ENCODE results near the gene ZNF740. TPM values are rescaled to one million over a fixed set of nuclear protein-coding genes. Genes with fewer than 3 reads are reported as not detected.
A peak's percentile ranks its signal among the peaks of the same experiment; 100 is the strongest.
"Not testable (repeated sequence)": the region's sequence is repeated elsewhere in the genome, so short reads cannot be mapped to it uniquely, and the experiment has no call there.

The ZNF740 gene, protein sequence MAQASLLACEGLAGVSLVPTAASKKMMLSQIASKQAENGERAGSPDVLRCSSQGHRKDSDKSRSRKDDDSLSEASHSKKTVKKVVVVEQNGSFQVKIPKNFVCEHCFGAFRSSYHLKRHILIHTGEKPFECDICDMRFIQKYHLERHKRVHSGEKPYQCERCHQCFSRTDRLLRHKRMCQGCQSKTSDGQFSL
- total RNA-seq: 15.2 TPM

- no peaks in the 10 kb centered on the region for H3K9me3 ChIP-seq (ENCODE audit: low read depth, low read length)
- peak within 1 kb of the TSS; percentile 72 for H3K4me3 ChIP-seq (ENCODE audit: low read length)
- H3K27me3 ChIP-seq (ENCODE audit: insufficient read depth, low read length): no peaks in the 10 kb centered on the region
- H3K4me1 ChIP-seq (ENCODE audit: insufficient read depth, low read length): peaks cover 44% of the 10 kb centered on the region
These were observed at the start of gene ZNF740, which contains the start of gene CSAD for GRCh38 chr12:53180220-53180930. TSS of gene ZNF740 (plus strand) at chr12:53180722. CDS start at chr12:53181984, 1,262 bp downstream. TSS of gene CSAD (minus strand) at chr12:53180925. CDS start at chr12:53173470, 7,455 bp downstream.

GRCh38 chr12:53131844-53132243, 48.7 kb upstream of the ZNF740 start:
- Histone ChIP-seq H3K9me3 (ENCODE audit: low read depth, low read length) (peaks cover 4% of the 10 kb centered on the region), H3K4me1 (ENCODE audit: insufficient read depth, low read length) (peaks cover 24% of the 10 kb centered on the region), H3K27me3 (ENCODE audit: insufficient read depth, low read length) (no peaks in the 10 kb centered on the region), H3K4me3 (ENCODE audit: low read length) (no peak overlapping the region)

- H3K4me1 ChIP-seq (ENCODE audit: insufficient read depth, low read length): peaks cover 18% of the 10 kb centered on the region
- no peak overlapping the region for H3K4me3 ChIP-seq (ENCODE audit: low read length)
- H3K27me3 ChIP-seq (ENCODE audit: insufficient read depth, low read length): peaks cover 6% of the 10 kb centered on the region
- peaks cover 10% of the 10 kb centered on the region for H3K9me3 ChIP-seq (ENCODE audit: low read depth, low read length)
These were observed 46.8 kb upstream of the ZNF740 start for GRCh38 chr12:53133722-53134121.

DNA sequence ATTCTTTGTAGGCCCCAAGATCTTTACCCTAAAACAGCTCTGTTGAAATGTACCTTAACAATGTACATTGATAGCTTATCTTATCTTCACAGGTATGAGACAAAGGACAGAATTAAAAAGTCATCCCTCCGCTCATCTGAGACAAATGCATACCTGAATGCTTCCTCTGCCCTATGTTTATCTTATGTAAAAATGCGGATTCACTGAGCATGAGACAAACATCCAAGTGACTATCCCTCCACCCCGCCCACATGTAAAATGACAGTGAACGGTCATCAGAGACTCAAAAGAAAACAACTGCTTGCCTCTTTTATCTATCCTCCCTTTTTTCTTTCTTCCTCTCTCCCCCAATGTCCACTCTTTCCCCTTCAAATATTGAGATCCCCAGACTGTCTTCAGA, 37.2 kb upstream of the ZNF740 start:
- Histone ChIP-seq H3K4me3 (ENCODE audit: low read length) (no peak overlapping the region), H3K4me1 (ENCODE audit: insufficient read depth, low read length) (no peaks in the 10 kb centered on the region), H3K9me3 (ENCODE audit: low read depth, low read length) (peaks cover 5% of the 10 kb centered on the region), H3K27me3 (ENCODE audit: insufficient read depth, low read length) (no peaks in the 10 kb centered on the region)

DNA sequence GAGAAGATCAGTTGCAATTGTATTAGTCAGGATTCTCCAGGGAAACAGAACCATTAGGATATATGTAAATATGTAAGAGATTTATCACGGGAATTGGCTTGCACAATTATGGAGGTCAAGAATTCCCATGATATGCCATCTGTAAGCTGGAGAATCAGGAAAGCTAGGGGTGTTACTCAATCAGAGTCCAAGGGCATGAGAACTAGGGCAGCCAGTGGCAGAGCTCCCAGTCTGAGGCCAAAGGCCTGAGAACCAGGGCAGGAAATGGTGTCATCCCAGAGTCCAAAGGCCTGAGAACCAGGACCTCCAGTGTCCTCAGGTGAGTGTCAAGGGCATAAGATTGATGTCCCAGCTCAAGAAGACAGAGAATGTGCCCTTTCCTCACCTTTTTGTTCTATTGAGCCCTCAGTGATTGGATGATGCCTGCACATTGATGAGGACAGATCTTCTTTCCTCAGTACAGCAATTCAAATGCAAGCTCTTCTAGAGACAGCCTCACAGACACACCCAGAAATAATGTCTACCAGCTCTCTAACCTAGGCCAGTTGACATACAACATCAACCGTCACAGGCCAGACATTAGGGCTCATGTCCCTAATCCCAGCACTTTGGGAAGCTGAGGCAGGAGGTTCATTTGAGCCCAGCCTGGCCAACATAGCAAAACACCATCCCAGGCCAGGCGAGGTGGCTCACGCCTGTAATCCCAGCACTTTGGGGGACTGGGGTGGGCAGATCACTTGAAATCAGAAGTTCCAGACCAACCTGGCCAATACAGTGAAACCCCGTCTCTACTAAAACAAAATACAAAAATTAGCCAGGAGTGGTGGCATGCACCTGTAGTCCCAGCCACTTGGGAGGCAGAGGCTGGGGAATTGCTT, 34.9 kb upstream of the ZNF740 start:
- Histone ChIP-seq H3K4me3 (ENCODE audit: low read length) (no peak overlapping the region), H3K9me3 (ENCODE audit: low read depth, low read length) (no peaks in the 10 kb centered on the region), H3K27me3 (ENCODE audit: insufficient read depth, low read length) (no peaks in the 10 kb centered on the region), H3K4me1 (ENCODE audit: insufficient read depth, low read length) (no peaks in the 10 kb centered on the region)

GRCh38 chr12:53147181-53147580, 33.3 kb upstream of the ZNF740 start:
- Histone ChIP-seq H3K27me3 (ENCODE audit: insufficient read depth, low read length) (no peaks in the 10 kb centered on the region), H3K4me1 (ENCODE audit: insufficient read depth, low read length) (no peaks in the 10 kb centered on the region), H3K9me3 (ENCODE audit: low read depth, low read length) (no peaks in the 10 kb centered on the region), H3K4me3 (ENCODE audit: low read length) (no peak overlapping the region)

- Histone ChIP-seq H3K4me3 (ENCODE audit: low read length) (no peak overlapping the region), H3K4me1 (ENCODE audit: insufficient read depth, low read length) (no peaks in the 10 kb centered on the region), H3K27me3 (ENCODE audit: insufficient read depth, low read length) (no peaks in the 10 kb centered on the region), H3K9me3 (ENCODE audit: low read depth, low read length) (no peaks in the 10 kb centered on the region)
These were observed 32.9 kb upstream of the ZNF740 start for GRCh38 chr12:53147653-53148052.

GRCh38 chr12:53151039-53151438, 29.5 kb upstream of the ZNF740 start:
- H3K9me3 ChIP-seq (ENCODE audit: low read depth, low read length): no peaks in the 10 kb centered on the region
- no peak overlapping the region for H3K4me3 ChIP-seq (ENCODE audit: low read length)
- H3K4me1 ChIP-seq (ENCODE audit: insufficient read depth, low read length): no peaks in the 10 kb centered on the region
- H3K27me3 ChIP-seq (ENCODE audit: insufficient read depth, low read length): no peaks in the 10 kb centered on the region

- H3K4me3 ChIP-seq (ENCODE audit: low read length): no peak overlapping the region
- no peaks in the 10 kb centered on the region for H3K9me3 ChIP-seq (ENCODE audit: low read depth, low read length)
- H3K27me3 ChIP-seq (ENCODE audit: insufficient read depth, low read length): no peaks in the 10 kb centered on the region
- no peaks in the 10 kb centered on the region for H3K4me1 ChIP-seq (ENCODE audit: insufficient read depth, low read length)
These were observed 28.1 kb upstream of the ZNF740 start for GRCh38 chr12:53152390-53152789.

GRCh38 chr12:53159195-53159839, 21.2 kb upstream of the ZNF740 start:
- H3K9me3 ChIP-seq (ENCODE audit: low read depth, low read length): no peaks in the 10 kb centered on the region
- H3K4me1 ChIP-seq (ENCODE audit: insufficient read depth, low read length): peaks cover 8% of the 10 kb centered on the region
- no peak overlapping the region for H3K4me3 ChIP-seq (ENCODE audit: low read length)
- H3K27me3 ChIP-seq (ENCODE audit: insufficient read depth, low read length): no peaks in the 10 kb centered on the region

- no peaks in the 10 kb centered on the region for H3K9me3 ChIP-seq (ENCODE audit: low read depth, low read length)
- no peaks in the 10 kb centered on the region for H3K27me3 ChIP-seq (ENCODE audit: insufficient read depth, low read length)
- no peak overlapping the region for H3K4me3 ChIP-seq (ENCODE audit: low read length)
- H3K4me1 ChIP-seq (ENCODE audit: insufficient read depth, low read length): peaks cover 8% of the 10 kb centered on the region
These were observed 20.5 kb upstream of the ZNF740 start for GRCh38 chr12:53160000-53160399.

DNA sequence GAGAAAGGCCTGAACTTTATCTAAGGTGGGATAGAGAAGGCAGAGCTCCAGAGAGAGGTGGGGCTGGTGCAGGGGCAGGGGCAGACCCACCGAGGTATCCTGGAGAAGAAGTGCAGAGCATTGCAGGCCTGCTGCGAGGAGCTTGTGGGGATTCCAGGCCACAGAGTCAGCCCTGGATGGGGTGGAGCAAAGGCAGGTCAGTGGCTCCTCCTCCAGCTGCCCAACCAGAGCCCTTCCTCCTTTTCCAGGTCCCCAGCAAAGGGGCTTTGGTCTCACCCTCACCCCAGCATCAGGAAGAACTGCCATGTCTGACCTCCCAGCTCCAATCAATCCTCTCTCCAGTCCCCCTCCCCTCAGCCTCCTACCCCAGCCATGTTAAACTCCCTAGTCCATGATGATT, 19.8 kb upstream of the ZNF740 start:
- Histone ChIP-seq H3K27me3 (ENCODE audit: insufficient read depth, low read length) (no peaks in the 10 kb centered on the region), H3K4me3 (ENCODE audit: low read length) (no peak overlapping the region), H3K9me3 (ENCODE audit: low read depth, low read length) (no peaks in the 10 kb centered on the region), H3K4me1 (ENCODE audit: insufficient read depth, low read length) (peaks cover 8% of the 10 kb centered on the region)

DNA sequence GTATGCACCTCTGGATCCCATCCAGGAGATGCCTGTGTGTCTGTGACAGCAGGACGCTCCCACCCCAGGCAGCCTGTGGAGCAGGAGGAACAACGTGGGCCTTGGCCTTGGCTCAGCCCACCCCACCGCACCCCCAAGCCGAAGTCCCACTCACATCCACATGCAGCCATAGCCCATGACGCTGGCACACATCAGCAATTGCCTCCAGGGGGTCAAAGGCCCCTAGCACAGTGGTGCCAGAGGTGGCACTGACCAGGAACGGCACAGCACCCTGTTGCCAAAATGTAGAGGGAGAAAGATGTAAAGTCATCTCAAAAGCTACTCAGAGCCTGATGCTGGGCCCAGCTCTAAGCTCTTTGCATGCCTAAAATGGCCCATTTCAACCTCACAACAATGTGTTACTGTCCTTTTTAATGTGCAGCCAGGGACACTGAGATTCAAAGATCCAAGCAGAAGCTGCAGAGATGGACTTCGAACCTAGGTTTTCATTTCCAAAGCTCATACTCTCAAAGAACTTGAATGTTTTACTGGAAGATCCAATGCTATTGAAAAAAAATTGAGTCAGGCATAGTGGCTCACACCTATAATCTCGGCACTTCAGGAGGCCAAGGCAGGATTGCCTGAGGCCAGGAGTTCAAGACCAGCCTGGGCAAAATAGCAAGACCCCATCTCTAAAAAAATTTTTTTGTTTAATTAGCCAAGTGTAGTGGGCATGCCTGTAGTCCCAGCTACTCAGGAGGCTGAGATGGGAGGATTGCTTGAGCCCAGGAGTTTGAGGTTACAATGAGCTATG, 19.2 kb upstream of the ZNF740 start:
- Histone ChIP-seq H3K4me1 (ENCODE audit: insufficient read depth, low read length) (peaks cover 8% of the 10 kb centered on the region), H3K4me3 (ENCODE audit: low read length) (no peak overlapping the region), H3K9me3 (ENCODE audit: low read depth, low read length) (no peaks in the 10 kb centered on the region), H3K27me3 (ENCODE audit: insufficient read depth, low read length) (no peaks in the 10 kb centered on the region)

- not testable (repeated sequence) for H3K9me3 ChIP-seq (ENCODE audit: low read depth, low read length); H3K27me3 ChIP-seq (ENCODE audit: insufficient read depth, low read length); H3K4me3 ChIP-seq (ENCODE audit: low read length); H3K4me1 ChIP-seq (ENCODE audit: insufficient read depth, low read length)
These were observed 17.5 kb upstream of the ZNF740 start for GRCh38 chr12:53163008-53163407.
